Transverse colon (tissue), 4 donors: Measurements from ENCODE around the gene RELN.

ENCODE experiments used
- CTCF ChIP-seq, 5 experiments: fragments of 200-600 bp in 3 of 5; fragments of 450-650 bp in 2 of 5; sonication (generic) in 3 of 5; IDR thresholded peaks; 1 replicate in 2 of 5; 2 replicates in 3 of 5; pipeline ENCODE4 v1.5.1; 2016 to 2017; ENCODE audit warnings: antibody characterized with exemption in 5 of 5, inconsistent platforms in 3 of 5, mild to moderate bottlenecking in 2 of 5, moderate library complexity in 1 of 5
- EP300 ChIP-seq: sonication (generic); formaldehyde crosslinking; IDR thresholded peaks from one replicate; pipeline ENCODE4 v1.6.1; 2017; ENCODE audit warnings: antibody characterized with exemption, low read depth
- POLR2A ChIP-seq: fragments of 450-650 bp; IDR thresholded peaks from one replicate; pipeline ENCODE4 v1.6.1; 2016; ENCODE audit warnings: antibody characterized with exemption, mild to moderate bottlenecking, moderate library complexity
- POLR2AphosphoS5 ChIP-seq, 3 donors: sonication (generic); formaldehyde crosslinking; IDR thresholded peaks; one replicate each; pipeline ENCODE4 v1.6.1; 2016; ENCODE audit warnings: antibody characterized with exemption in 3 of 3

GRCh38 chr7:103487419-103487818, 502.0 kb downstream of the RELN start:
- no peak for TF ChIP-seq POLR2A
- TF ChIP-seq CTCF (IDR thresholded peaks at IDR 0.05): no peak
- TF ChIP-seq EP300: no peak
- peak in 1 of 3 donors; percentile 11 for TF ChIP-seq POLR2AphosphoS5 (IDR thresholded peaks at IDR 0.05)
